ENCODE measurements around the gene ERBB4.
"Not testable (repeated sequence)": the region's sequence is repeated elsewhere in the genome, so short reads cannot be mapped to it uniquely, and the experiment has no call there.

The ERBB4 gene

GRCh38 chr2:212154477-212154878 is 384.1 kb downstream of the ERBB4 start:
- DNase-seq: no peak

GRCh38 chr2:212153923-212154322 is 384.7 kb downstream of the ERBB4 start:
- DNase-seq: no peak

GRCh38 chr2:212147921-212148513 is 390.6 kb downstream of the ERBB4 start:
- DNase-seq: no peak

GRCh38 chr2:212146416-212146815 is 392.2 kb downstream of the ERBB4 start:
- no peak for DNase-seq

GRCh38 chr2:212145121-212145520 is 393.5 kb downstream of the ERBB4 start:
- DNase-seq: no peak

GRCh38 chr2:212142631-212143030 is 396.0 kb downstream of the ERBB4 start:
- DNase-seq: no peak

- DNase-seq: no peak
Measured at GRCh38 chr2:212141499-212141898, 397.1 kb downstream of the ERBB4 start.

GRCh38 chr2:212136216-212136795 is 402.3 kb downstream of the ERBB4 start:
- no peak for DNase-seq

- no peak for DNase-seq
Measured at GRCh38 chr2:212135739-212136138, 402.9 kb downstream of the ERBB4 start.

GRCh38 chr2:212133337-212133736 is 405.3 kb downstream of the ERBB4 start:
- DNase-seq: no peak

GRCh38 chr2:212124598-212124997 is 414.0 kb downstream of the ERBB4 start:
- peak in 24 of 56 donors; percentile 1 to 42 (median 15) for DNase-seq

GRCh38 chr2:212119591-212119990 is 419.0 kb downstream of the ERBB4 start:
- no peak for DNase-seq

- DNase-seq: no peak
Measured at GRCh38 chr2:212117926-212118325, 420.7 kb downstream of the ERBB4 start.

GRCh38 chr2:212114489-212114888 is 424.1 kb downstream of the ERBB4 start:
- DNase-seq: no peak

- DNase-seq: no peak
Measured at GRCh38 chr2:212112401-212112800, 426.2 kb downstream of the ERBB4 start.

- DNase-seq: no peak
Measured at GRCh38 chr2:212109792-212110680, 428.6 kb downstream of the ERBB4 start.

- peak in 1 of 56 donors; percentile 6 for DNase-seq
Measured at GRCh38 chr2:212109217-212109616, 429.4 kb downstream of the ERBB4 start.

GRCh38 chr2:212107989-212108388 is 430.6 kb downstream of the ERBB4 start:
- DNase-seq: no peak

GRCh38 chr2:212107014-212107413 is 431.6 kb downstream of the ERBB4 start:
- DNase-seq: no peak

GRCh38 chr2:212106536-212106935 is 432.1 kb downstream of the ERBB4 start:
- not testable (repeated sequence) for DNase-seq

GRCh38 chr2:212099658-212100057 is 438.9 kb downstream of the ERBB4 start:
- DNase-seq: no peak

- no peak for DNase-seq
Measured at GRCh38 chr2:212098966-212099365, 439.6 kb downstream of the ERBB4 start.

GRCh38 chr2:212097001-212097400 is 441.6 kb downstream of the ERBB4 start:
- DNase-seq: no peak
